DMS 273 (cell line): ENCODE measurements around the gene PTPRF.
A peak's percentile ranks its signal among the peaks of the same experiment; 100 is the strongest.

Experiments
- DNase-seq: peaks from one replicate; lab custom pipeline; 2025; ENCODE audit not compliant: unreplicated experiment; lab: John Stamatoyannopoulos, UW

The PTPRF gene

GRCh38 chr1:43512681-43513080, 18.0 kb upstream of the PTPRF start:
- DNase-seq = no peak

DNA sequence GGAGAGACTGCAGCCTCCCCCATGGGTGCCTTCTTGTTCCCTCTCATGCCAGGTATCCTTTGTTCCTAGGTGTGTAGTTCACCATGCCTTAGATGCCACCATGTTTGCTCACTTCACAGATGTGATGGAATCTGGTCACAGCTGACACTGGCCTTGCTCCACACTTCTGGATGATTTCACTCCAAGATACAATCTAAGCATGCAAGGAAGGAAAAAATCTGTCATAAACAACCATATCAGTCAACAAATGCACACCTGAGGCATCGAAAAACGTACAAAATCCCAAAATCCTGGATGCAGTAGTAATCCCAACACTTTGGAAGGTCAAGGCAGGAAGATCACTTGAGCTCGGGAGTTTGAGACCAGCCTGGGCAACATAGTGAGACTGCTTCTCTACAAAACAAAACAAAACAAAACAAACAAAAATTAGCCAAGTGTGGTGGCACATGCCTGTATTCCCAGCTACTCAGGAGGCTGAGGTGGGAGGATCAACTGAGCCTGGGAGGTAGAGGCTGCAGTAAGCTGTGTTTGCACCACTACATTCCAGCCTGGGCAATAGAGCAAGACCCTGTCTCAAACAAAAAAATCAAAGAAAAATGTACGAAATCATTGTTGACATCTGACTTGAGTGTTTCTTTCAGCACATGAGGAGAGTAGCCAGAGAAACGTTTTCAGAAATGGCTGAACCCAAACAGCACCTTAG, 17.1 kb upstream of the PTPRF start:
- DNase-seq = no peak

- no peak for DNase-seq
Measured at GRCh38 chr1:43518935-43519686, 11.6 kb upstream of the PTPRF start.

GRCh38 chr1:43520100-43520778, 10.4 kb upstream of the PTPRF start:
- DNase-seq = peak; percentile 76

- no peak for DNase-seq
Measured at GRCh38 chr1:43521078-43521477, 9.6 kb upstream of the PTPRF start.

GRCh38 chr1:43521756-43522155, 8.9 kb upstream of the PTPRF start:
- DNase-seq = no peak

DNA sequence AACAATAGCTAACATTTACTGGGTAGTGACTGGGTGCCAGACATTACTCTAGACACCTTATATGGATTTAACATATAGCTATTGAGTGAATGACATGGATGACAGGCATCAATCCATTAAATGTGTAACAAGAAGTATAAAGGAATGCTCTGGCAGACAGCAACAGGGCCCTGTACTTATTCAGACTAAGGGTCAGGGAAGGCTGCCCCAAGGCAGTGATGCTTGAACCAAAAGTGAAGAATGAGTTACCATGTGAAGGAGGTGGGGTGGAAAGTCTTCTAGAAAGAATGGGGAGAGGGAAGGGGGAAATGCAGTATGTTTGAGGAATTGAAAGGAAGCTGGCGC, 8.3 kb upstream of the PTPRF start:
- DNase-seq = no peak

- DNase-seq = peak; percentile 37
Measured at GRCh38 chr1:43522776-43523480, 7.8 kb upstream of the PTPRF start.

- DNase-seq = peak; percentile 67
Measured at GRCh38 chr1:43524804-43525203, 5.9 kb upstream of the PTPRF start.

- no peak for DNase-seq
Measured at GRCh38 chr1:43526002-43526401, 4.7 kb upstream of the PTPRF start.

DNA sequence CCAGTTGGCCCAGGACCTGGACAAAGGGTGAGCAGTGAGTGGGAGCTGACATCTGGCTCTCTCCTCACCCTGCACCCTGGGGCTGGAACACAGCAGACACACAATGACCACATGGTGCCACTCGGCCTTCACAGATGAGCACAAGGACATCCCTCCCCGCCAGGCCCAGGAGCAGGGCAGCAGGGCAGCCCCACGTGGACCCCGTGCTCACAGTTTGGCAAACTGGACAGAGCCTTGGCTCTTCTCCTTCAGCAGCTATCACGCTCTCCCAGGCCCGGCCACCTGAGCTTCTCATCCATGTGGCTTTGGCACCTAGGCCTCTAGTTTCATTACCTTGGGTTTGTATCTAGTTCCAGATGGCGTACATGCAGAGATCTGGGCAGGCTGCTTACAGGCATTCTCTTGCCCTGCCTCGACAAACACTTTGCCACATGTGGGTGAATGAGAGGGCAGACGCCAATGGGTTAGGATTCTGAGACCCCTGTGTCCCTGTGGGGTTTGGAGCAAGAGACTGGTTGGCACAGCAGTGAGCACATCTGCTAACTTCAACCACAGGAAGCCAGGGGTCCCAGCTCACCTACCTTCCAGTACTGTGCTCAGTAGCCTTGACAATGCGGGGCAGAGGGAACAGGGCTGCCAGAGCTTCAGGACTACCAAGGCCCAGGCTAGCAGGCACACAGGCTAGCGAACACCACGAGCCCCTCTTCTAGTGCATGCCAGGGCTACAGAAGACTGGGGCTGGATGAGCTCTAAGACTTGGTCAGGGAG, 3.4 kb upstream of the PTPRF start:
- no peak for DNase-seq

DNA sequence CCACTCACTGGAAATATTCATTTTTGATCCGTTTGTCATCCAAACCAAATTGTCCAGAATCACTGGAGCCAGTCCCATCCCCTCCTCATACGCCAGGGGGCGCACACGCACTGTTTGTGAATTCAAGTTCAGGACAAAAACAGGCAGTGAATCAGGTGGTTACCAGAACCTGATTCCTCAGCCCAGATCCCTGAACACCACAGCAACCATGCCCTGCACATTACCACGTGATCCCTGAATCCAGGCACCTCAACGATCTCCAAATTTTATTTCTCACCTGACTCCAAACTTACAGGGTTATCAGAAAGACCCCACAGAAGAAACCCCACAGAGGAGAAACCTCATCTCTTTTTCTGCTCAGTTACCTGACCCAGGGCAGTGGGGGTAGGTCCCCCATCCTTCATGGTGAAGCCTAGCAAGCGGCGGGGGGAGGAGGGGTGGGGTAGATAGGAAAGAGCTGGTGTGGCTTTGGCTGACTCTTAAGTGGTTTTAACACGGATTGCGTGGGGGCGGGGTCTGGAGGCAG, 1.4 kb upstream of the PTPRF start:
- DNase-seq = peak; percentile 94

DNA sequence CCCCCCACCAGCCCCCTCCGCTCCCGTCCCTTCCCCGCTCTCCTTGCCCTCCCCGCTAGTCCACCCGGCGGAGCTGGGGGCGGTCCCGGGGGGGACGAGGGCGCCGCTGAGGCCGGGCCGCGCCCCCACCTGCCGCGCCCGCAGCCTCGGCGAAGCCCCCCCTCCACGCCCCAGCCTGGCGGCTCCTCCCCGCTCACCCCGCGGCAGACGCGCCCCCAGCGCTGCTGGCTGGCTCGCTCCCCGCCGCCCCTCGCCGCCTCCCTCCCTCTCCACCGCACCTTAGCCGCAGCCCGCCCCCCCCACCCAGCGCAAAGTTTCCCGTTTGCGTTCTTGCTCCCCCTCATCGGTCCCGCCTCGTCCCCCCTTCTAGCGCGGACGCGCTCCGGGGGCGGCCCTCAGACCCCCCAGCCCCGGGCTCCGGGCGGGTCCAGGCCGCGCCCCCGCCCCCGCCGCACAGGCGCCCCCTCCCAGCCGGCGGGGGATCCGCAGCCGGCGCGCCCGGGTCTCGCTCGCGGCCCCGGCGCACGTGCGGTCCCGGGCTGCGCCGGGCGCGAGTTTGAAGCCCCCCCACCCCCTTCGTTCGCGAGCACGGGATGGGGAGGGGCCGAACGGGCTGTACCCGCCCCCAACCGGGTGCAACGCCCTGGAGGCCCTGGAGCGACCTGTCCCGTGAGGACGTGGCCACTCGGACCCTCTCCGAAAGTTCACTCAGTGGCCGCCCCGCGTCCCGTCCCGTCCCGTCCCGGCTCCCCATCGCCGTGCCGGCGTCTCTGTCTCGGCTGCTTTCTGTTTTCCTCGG, 623 bp downstream of the PTPRF start:
- DNase-seq = peak; percentile 81

DNA sequence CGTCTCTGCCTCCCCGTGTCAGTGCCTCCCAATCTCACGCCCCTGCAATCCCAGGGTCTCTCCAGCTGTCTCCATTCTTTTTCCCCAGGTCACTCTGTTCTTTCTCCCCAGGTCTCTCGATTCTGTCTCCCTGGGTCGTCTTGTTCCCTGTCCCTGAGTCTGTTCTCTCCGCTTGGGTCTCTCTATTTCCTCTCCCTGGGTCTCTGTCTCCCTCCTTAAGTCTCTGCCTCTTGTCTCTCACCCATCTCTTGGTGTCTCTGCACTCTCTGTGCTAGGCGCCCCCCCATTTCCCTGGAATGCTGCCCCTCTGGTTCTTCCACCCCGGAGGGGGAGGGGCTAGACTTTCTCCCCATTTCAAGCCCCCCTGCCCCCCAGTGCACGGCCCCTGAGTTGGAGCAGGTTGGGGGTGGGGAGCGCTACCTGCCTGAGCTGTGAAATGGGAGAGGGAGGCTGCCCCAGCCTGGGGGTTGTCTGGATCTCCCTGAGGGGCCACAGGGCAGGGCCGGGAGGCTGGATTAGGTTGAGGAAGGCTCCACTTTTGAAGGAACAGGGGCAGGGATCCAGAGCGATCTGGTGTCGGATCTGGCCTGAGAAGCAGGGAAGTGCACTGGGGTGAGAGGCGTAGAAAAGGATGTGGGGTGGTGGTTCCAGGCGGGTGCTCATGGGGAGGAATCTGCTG, 1.4 kb downstream of the PTPRF start:
- DNase-seq = peak; percentile 37

- no peak for DNase-seq
Measured at GRCh38 chr1:43532716-43533115, 2.0 kb downstream of the PTPRF start.

DNA sequence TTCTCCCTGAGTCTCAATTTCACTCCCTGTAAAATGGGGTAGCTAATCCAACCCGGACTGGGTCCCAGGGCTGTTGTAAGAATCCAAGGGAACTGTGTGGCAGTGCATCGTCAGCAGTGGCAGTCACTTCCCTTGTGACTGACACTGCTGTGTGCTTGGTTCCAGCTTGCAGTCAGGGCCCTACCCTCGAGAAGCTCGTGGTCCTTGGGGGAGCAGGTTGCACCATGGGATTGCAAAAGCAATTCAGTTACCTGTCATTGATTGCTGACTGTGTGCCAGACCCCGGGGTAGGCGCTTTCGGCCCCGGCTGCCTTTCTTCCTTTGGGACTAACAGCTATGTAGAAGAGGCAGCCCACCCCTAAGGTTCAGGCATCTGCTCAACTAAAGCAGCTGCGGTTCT, 2.9 kb downstream of the PTPRF start:
- no peak for DNase-seq

- DNase-seq = no peak
Measured at GRCh38 chr1:43534256-43534655, 3.6 kb downstream of the PTPRF start.

DNA sequence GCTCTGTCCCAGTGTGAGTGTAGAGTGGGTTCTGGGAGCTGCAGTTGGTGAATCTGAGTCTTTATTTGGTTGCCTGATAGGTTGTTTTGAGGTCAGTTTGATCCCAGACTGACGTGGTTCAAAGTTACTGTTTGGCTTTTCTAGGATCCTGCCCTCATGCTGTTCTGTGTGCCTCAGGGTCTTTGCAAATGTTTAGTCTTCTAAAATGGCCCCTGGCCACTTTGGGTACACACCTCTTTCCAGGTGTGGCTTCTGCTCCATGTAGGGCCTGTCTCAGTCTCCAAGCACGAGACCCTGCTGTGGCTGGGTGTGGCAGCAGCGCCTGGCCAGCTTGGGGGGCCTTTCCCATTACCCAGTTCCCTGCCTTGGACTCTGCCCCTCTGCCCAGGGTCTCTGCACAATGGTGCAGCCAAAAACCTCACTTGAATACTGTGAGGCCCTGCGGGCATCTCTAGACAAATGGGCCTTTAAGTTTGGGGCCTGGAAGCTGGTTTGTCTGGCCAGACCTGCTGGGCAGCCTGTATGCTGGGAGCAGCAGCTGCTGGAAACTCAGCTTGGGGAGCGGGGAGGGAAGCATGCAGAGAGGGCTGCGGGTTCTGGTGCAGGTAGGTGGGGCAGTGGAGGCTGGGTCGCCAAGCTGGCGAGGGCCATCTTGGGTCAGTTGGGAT, 5.6 kb downstream of the PTPRF start:
- no peak for DNase-seq
